Stimulated activated CD8-positive, alpha-beta memory T cell treated with anti-CD3 and anti-CD28 coated beads, Interleukin-7, amount 100 ng/mL, for 48 hours (primary cell): ENCODE results near the gene AMBP.

Experiments used
- DNase-seq, 2 donors: peaks; one replicate each; pipeline ENCODE4 v3.0.0-alpha.2; 2020; ENCODE audit warnings: low read depth in 1 of 2; ENCODE audit errors: extremely low read depth in 1 of 2

Gene AMBP

DNA sequence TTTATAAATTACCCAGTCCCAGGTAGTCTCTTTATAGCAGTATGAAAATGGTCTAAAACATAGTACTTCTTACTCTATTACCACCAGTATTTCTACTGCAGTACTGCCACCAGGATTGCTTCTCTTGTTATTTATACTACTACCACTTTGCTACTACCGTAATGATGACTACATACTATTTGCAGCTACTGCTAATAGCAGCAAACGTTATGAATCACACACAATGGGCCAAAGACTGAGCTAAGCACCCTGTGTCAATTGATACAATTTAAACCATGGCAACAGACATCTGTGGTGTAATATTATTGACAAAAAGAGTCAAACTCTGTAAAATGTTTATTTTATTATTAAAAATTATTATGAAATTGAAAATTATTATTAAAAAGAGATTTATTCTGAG, 36.3 kb upstream of the AMBP start:
- DNase-seq, result no peak

DNA sequence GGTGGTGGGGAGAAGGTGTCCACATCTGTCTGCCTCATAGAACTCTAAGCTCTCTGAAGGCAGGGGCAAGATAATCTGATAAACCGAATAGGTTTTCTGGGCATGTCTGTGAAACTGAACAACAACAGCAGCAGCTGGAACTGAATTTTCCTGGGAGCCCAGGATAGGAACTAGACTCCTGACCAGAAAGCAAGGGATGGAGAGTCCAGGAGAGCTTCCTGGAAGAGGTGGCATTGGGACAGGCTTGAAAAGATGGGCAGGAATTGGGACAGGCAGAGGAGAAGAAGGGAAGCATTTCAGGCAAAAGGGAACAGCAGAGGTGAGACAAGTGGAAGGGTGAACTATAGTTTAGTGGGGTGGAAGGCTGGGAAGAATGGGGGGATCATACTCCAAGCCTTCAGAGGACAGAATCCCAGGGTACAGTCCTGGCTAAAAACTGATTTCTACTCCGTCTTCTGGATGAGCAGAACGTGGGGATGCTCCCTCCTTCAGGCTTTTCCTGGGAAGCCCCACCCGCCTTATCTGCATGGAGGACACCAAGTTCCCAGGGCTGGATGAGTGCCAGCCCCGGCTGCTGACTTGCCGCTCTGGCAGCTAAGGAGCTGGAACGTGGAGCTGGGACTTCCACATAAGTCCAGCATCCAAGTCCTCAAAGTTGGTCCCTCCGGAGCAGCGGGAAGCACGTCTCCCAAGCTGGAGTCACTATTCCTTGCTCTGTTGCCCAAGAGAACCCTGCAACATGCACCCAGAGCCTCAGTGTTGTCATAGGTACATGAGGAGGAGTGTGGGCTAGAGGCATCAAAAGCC, 34.9 kb upstream of the AMBP start:
- no peak for DNase-seq

GRCh38 chr9:114112325-114112724, 34.2 kb upstream of the AMBP start:
- no peak for DNase-seq

DNA sequence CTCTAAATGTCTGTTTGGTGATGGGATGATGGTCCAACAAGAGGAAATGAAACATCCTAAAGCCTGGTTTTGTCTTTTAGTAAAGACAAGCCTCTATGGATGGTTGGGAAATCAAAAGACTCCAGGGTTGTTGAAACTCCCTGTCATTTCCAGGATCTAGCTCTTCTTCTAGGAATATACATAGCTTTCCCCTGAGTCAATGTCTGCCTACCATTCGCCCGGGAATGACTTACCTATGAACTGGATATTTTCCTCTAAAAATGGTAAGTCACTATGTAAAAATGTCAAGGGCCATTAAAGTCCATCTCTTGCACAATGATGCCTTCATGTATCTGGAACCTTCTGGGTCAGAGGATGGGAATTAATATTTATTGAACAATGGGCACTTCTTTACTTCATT, 32.1 kb upstream of the AMBP start:
- no peak for DNase-seq

- no peak for DNase-seq
Measured at GRCh38 chr9:114109124-114109523, 31.0 kb upstream of the AMBP start.

- DNase-seq, result peak; percentile 32 to 33
Measured at GRCh38 chr9:114108016-114108833, 30.1 kb upstream of the AMBP start.

DNA sequence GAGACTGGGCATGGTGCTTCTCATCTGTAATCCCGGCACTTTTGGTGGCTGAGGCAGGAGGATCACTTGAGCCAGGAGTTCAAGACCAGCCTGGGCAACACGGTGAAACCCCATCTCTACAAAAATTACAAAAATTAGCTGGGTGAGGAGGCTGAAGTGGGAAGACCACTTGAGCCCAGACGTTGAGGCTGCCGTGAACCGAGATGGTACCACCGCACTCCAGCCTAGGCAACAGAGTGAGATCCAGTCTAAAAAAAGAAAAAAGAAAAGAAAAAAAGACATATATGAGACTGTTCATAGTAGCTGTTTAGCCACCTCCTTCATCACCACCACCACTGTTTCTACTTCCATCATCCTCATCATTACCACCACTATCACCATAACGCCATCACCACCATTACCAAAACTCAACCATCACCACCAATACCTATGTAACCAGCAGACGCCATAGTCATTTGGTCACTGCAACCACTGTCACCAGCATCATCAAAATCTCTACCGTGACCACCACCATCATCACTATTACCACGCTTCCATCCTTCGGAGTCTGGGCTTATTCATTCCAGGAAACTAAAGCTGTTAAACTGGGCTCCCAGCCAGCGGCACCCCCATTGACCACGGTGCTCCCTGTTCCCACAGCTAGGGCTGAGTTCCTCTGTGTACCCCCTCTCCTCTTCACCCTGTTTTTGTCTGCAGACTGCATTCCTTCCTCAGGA, 29.3 kb upstream of the AMBP start:
- DNase-seq, result no peak

- DNase-seq, result no peak
Measured at GRCh38 chr9:114105236-114105635, 27.1 kb upstream of the AMBP start.

DNA sequence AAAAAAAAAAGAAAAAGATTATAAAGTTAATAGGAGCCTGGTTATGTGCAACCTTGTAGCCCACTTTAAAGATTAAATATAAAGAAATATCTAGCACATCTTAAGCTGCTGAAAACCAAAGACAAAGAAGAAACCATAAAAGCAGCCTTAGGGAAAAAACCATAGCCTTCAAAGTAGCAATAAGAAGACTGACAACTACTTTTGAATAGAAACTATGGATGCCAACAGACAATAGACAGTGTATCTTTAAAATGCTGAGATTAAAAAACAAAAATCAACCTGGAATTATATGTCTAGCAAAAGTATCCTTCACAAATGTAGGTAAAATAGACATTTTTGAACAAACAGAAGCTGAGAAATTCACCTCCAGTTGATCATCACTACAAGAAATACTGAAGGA, 24.4 kb upstream of the AMBP start:
- DNase-seq, result no peak

DNA sequence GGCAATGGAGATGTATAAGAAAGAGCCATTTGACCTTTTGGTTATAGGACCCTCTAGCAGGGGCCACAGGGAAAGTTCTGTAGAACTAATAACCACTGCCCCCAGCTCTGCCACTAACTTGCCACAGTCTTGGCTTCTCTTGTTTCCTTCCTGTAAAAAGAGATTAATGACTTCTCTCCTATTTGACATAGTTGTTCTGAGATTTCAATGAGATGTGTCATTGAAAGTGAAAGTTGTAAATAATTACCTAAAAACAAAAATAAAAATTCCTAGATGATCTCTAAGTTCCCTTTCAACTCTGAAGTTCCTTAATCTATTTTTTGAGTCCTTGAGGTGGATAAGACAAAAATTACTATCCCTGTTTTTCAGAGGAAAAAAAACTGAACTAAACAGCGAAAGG, 22.4 kb upstream of the AMBP start:
- DNase-seq, result no peak

DNA sequence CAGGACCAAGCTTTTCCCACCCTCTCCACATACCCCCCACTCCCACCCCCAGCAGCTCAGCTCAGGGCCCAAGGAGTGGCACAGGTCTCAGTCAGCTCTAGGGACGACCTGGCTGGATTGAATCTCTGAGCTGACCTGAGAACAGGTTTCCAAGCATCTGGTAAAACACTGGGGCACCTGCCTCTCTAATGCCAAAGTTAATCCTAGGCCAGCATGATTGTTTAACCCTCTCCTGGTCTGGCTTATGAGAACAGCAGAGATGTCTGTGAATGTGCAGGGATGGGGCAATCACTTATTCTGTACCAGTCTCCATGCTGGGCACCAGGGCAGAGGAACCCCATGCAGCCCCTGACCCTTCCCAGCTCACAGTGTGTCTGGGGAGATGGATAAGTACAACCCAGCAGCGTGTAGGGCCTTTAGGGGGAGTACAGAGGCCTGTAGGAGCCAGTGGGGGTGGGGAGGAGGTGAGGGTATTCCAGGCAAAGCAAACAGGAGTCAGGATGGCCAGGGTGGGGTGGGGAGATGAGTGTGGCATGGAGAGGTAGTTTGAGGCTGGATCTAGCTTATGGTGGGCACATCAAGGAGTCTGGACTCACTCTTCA, 21.7 kb upstream of the AMBP start:
- no peak for DNase-seq

GRCh38 chr9:114098936-114099668, 21.0 kb upstream of the AMBP start, which contains the start of gene KIF12:
Gene KIF12 (minus strand): TSS chr9:114099292. CDS start chr9:114099276, 16 bp downstream.
- DNase-seq, result no peak

DNA sequence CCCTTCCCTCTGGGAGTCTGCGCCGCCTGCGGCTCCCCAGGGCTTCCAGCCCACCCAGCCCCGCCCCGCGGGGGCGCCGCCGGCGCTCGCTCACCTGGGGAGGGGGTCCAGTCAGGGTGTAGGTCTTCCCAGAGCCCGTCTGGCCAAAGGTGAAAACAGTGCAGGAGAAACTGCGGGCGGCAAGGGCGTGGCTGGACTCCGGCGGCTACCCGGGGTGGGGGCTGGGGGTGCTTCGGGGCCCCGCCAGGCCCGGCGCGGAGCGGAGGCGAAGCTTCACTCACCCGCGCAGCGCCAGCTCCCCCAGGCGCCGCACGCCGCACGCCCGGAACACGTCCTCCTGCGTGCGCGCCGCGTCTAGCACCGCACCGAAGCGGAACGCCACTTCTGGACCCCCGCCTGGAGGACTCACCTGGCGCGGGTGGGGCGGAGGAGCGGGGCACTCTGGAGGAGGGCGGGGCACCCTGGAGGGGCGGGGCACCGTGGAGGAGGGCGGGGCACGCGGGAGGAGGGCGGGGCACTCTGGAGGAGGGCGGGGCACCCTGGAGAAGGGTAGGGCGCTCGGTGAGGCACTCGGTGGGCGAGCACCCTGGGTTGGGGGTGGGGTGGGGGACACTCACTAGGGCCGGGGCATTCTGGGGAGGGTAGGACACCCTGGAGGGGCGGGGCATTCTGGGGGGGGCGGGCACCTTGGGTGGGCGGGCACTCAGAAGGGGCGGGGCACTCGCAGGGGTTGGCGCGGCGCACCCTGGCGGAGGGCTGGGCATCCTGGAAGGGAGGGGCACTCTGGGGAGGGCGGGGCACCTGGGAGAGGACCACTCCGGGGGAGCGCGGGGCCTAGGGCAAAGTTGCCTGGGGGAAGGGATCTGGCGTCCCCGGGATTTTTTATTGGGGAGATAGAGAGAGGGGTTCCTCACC, 20.2 kb upstream of the AMBP start:
- no peak for DNase-seq

DNA sequence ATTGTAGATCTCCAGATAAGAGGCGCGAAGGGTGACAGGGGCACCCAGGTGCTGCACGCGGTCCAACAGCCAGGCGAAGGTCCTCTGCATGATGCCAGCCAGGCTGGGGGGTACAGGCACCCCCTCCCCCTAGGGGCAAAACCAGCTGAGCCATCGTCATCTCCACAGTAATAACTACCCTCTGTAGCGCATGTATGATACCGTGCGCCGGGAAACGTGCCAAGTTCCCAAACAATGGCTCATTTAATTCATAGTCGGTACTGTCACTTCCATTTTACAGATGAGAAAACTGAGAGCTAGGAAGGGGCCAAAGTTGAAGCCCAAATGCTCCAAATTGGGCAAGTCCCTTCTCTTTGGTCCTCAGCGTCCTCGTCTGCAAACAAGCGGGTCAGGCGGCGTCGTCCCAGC, 19.5 kb upstream of the AMBP start:
- DNase-seq, result no peak

DNA sequence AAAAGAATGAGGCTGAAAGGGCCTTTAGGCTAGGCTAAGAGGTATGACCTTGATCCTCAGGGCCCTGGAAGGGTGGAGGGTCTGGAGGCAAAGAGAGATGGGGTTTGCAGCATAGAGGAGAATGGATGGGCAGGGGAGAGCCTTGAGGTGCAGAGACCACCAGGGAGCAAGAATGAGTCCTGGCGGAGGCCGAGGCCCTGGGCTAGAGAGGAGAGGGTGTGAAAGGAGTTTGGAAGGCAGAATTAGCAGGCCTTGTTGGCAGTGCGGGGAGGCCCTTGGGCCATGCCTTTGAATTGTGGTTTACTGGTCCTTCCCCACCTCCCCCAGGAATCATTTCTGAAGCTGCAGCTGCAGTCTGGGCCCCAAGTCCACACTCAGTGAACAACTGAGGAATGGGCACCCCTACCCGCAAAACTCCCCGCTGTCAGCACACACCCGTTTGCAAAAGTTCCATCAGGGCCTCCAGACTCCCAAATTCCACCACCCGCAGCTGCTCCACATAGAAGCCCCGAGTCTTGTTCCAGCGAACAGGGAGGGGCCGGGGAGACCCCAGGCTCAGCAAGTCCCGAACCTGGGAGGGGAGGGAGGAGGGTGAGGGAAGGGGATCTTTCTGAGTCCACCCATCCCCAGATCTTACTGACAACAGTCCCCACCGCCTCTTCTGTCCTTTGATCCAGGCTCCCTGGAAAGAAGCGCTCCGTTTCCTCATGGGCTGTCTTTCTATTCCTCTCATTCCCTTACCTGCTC, 18.9 kb upstream of the AMBP start:
- DNase-seq, result no peak

GRCh38 chr9:114096041-114096511, 18.0 kb upstream of the AMBP start:
- no peak for DNase-seq

GRCh38 chr9:114094971-114095370, 16.9 kb upstream of the AMBP start:
- no peak for DNase-seq

- no peak for DNase-seq
Measured at GRCh38 chr9:114093761-114094505, 15.8 kb upstream of the AMBP start.
